Nephron (organoid): ENCODE data around the gene INPP5K.
A peak's percentile ranks its signal among the peaks of the same experiment; 100 is the strongest.

Source experiments
- H3K27ac Mint-ChIP-seq, 3 experiments: 2 replicates each; pipeline ENCODE4 v1.8.0; 2020; ENCODE audit warnings: mixed read lengths in 3 of 3, mild to moderate bottlenecking in 2 of 3, moderate library complexity in 1 of 3
- H3K27me3 Mint-ChIP-seq: 2 replicates; pipeline ENCODE4 v1.8.0; 2021; ENCODE audit warnings: low read depth, mild to moderate bottlenecking, moderate library complexity, mixed read lengths
- H3K36me3 Mint-ChIP-seq: 2 replicates; pipeline ENCODE4 v1.8.0; 2020; ENCODE audit warnings: low read depth, mixed read lengths
- H3K4me1 Mint-ChIP-seq: 2 replicates; pipeline ENCODE4 v1.8.0; 2020; ENCODE audit warnings: mixed read lengths
- H3K4me3 Mint-ChIP-seq, 3 experiments: 2 replicates each; pipeline ENCODE4 v1.8.0; 2020; ENCODE audit warnings: mild to moderate bottlenecking in 3 of 3, mixed read lengths in 3 of 3, moderate library complexity in 2 of 3
- H3K9me3 Mint-ChIP-seq: 2 replicates; pipeline ENCODE4 v1.8.0; 2020; ENCODE audit warnings: mixed read lengths
- TF ChIP-seq, protein P1 (sequence below), 3 experiments: fragments of 200-600 bp; sonication (generic); IDR thresholded peaks; one replicate each; pipeline ENCODE4 v1.5.0; 2021; ENCODE audit warnings: antibody characterized with exemption in 3 of 3; ENCODE audit not compliant: unreplicated experiment in 3 of 3

INPP5K gene

DNA sequence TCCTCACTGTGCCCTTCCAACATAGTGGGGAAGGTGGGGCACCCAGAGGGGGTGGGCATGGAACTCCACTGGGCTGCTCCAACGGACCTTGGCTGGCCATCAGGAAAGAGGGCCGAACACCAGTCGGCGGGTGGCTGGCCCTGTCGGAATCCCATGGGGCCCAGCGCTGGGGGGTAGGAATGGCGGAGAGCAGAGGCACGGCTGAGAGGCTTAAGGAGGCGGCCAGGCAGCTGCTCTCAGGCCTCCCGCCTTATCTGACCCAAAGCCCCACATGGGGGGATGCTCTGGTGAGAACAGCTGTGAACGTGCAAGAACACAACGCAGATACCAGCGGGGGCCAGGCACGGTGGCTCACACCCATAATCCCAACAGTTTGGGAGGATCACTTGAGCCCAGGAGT, 19.5 kb downstream of the INPP5K start:
- no peaks in the 10 kb centered on the region for H3K27me3 Mint-ChIP-seq
- TF ChIP-seq, protein P1, sequence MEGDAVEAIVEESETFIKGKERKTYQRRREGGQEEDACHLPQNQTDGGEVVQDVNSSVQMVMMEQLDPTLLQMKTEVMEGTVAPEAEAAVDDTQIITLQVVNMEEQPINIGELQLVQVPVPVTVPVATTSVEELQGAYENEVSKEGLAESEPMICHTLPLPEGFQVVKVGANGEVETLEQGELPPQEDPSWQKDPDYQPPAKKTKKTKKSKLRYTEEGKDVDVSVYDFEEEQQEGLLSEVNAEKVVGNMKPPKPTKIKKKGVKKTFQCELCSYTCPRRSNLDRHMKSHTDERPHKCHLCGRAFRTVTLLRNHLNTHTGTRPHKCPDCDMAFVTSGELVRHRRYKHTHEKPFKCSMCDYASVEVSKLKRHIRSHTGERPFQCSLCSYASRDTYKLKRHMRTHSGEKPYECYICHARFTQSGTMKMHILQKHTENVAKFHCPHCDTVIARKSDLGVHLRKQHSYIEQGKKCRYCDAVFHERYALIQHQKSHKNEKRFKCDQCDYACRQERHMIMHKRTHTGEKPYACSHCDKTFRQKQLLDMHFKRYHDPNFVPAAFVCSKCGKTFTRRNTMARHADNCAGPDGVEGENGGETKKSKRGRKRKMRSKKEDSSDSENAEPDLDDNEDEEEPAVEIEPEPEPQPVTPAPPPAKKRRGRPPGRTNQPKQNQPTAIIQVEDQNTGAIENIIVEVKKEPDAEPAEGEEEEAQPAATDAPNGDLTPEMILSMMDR (IDR thresholded peaks at IDR 0.05; ENCODE audit: unreplicated experiment in 3 of 3): no peak
- peaks cover 25% of the 10 kb centered on the region for H3K4me1 Mint-ChIP-seq
- H3K36me3 Mint-ChIP-seq: no peaks in the 10 kb centered on the region
- no peaks in the 10 kb centered on the region for H3K9me3 Mint-ChIP-seq
- H3K4me3 Mint-ChIP-seq: no peak overlapping the region
- H3K27ac Mint-ChIP-seq: no peak overlapping the region

GRCh38 chr17:1495265-1495989, 21.0 kb downstream of the INPP5K start:
- peak overlapping the region in 2 of 3 experiments; percentile 86 for H3K27ac Mint-ChIP-seq
- TF ChIP-seq, protein P1 (IDR thresholded peaks at IDR 0.05; ENCODE audit: unreplicated experiment in 3 of 3): no peak
- H3K27me3 Mint-ChIP-seq: no peaks in the 10 kb centered on the region
- H3K9me3 Mint-ChIP-seq: no peaks in the 10 kb centered on the region
- peak overlapping the region in 2 of 3 experiments; percentile 7 to 68 for H3K4me3 Mint-ChIP-seq
- peaks cover 30% of the 10 kb centered on the region for H3K4me1 Mint-ChIP-seq
- no peaks in the 10 kb centered on the region for H3K36me3 Mint-ChIP-seq

DNA sequence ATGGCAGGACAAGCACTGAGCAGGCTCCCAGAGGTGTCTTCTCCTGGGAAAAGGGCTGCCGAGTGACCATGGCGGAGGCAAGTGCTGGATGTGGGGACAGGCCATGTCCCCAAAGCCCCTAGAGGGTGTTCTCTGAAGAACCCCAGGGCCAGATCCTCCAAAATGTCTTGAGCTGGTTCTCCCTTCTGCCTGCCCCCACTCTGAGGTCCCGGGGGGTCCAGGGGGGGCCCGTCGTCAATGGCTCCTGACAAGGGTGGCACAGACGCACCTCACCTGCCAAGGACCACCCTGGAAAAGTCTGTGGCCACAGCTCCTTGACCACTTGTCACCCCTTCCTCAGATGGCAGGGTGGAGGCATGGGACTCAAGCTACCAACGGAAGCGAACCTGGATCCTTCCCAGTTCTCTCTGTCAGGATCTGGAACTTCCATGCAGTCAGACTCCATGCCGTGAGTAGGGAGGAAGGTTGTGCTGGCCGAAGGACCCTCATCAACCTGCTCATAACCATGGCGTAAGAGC, 21.6 kb downstream of the INPP5K start:
- Mint-ChIP-seq H3K4me1 (peaks cover 33% of the 10 kb centered on the region), H3K27ac (peak overlapping the region in 1 of 3 experiments; percentile 86), H3K27me3 (no peaks in the 10 kb centered on the region), H3K9me3 (no peaks in the 10 kb centered on the region), H3K4me3 (peak overlapping the region in 1 of 3 experiments; percentile 68), H3K36me3 (no peaks in the 10 kb centered on the region)
- TF ChIP-seq, protein P1 (IDR thresholded peaks at IDR 0.05; ENCODE audit: unreplicated experiment in 3 of 3): no peak

DNA sequence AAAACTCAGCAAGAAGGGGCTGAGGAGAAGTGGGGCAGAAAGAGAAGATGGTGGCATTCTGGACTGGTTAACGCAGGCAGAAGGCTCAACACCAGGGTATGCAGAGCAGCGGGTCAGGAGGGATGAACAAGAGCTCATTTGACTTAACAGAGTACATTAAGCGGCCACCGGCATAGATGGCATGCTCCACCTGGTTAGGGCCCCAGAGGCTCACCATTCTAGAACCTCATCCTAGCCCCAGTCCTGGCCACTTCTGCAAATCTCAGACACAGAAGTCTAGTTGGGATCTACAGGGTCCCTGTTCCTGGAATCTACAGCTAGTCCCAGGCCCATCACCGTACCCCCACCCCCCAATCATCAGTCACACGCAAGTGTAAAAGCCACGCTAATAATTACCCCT, 22.2 kb downstream of the INPP5K start:
- Mint-ChIP-seq H3K4me3 (peak overlapping the region in 2 of 3 experiments; percentile 19 to 22), H3K27ac (no peak overlapping the region), H3K4me1 (peaks cover 34% of the 10 kb centered on the region), H3K36me3 (no peaks in the 10 kb centered on the region), H3K9me3 (no peaks in the 10 kb centered on the region), H3K27me3 (no peaks in the 10 kb centered on the region)
- TF ChIP-seq, protein P1 (IDR thresholded peaks at IDR 0.05; ENCODE audit: unreplicated experiment in 3 of 3): no peak

DNA sequence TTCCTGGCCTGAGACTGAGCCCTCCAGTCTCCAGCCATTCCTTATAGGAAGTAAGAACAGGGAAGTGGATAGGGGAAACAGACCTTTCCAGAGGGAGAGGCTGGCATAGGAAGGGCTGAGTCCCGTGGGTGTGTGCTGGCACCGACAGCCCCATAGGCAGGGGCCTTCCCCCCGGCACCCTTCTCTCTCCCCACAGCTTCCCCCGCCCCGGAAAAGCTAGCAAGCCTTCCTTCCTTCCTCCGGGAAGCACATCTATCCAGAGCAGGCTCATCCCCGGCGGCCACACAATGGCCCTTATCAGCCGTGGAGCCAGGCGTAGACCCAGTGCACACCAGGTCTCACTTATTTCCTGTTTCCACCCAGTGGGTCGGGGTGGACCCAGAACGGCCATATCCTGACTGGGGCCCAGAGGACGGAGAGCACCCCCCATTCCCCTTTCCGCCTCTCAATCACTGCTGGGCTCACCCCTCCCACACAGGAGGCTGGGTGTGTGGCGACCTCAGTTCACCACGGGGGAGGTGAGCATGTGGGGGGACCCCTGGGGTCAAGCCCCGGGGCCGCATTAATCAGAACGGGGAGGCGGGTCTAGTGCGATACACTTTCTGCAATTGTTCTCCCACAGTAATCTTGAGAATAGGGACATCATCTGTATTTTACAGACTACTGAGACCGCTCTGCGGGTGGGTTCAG, 23.0 kb downstream of the INPP5K start:
- Mint-ChIP-seq H3K4me3 (peak overlapping the region; percentile 79 to 89 (median 83)), H3K27ac (peak overlapping the region; percentile 68 to 89 (median 89)), H3K4me1 (peaks cover 42% of the 10 kb centered on the region), H3K36me3 (no peaks in the 10 kb centered on the region), H3K27me3 (no peaks in the 10 kb centered on the region), H3K9me3 (no peaks in the 10 kb centered on the region)
- TF ChIP-seq, protein P1 (IDR thresholded peaks at IDR 0.05; ENCODE audit: unreplicated experiment in 3 of 3): no peak
